Endodermal cell (in vitro differentiated cells): ENCODE results near the gene OST4. TPM values are rescaled to one million over a fixed set of nuclear protein-coding genes. Genes with fewer than 3 reads are reported as not detected.

ENCODE experiments used
- DNase-seq: peaks from one replicate; pipeline ENCODE4 v3.0.0-alpha.2; 2017
- H3K27ac ChIP-seq: 2 replicates; pipeline ENCODE4 v1.5.1; 2013; ENCODE audit warnings: mild to moderate bottlenecking, low read depth, low read length, moderate library complexity
- H3K27me3 ChIP-seq: 2 replicates; pipeline ENCODE4 v1.6.1; 2013; ENCODE audit warnings: mild to moderate bottlenecking, low read length, moderate library complexity; ENCODE audit not compliant: insufficient read depth, control insufficient read depth, poor library complexity, severe bottlenecking
- H3K36me3 ChIP-seq: 2 replicates; pipeline ENCODE4 v1.7.0; 2013; ENCODE audit warnings: mild to moderate bottlenecking, low read length, moderate library complexity; ENCODE audit not compliant: control insufficient read depth, insufficient read depth
- H3K4me1 ChIP-seq: one replicate; pipeline ENCODE4 v1.7.0; 2013; ENCODE audit warnings: low read length; ENCODE audit not compliant: control insufficient read depth, insufficient read depth
- H3K4me3 ChIP-seq: 2 replicates; pipeline ENCODE4 v1.5.1; 2013; ENCODE audit warnings: mild to moderate bottlenecking, low read length, moderate library complexity
- H3K9ac ChIP-seq: 2 replicates; pipeline ENCODE4 v1.6.1; 2013; ENCODE audit warnings: mild to moderate bottlenecking, low read length, moderate library complexity; ENCODE audit not compliant: poor library complexity, severe bottlenecking; ENCODE audit errors: extremely low read depth
- H3K9me3 ChIP-seq: 2 replicates; pipeline ENCODE4 v1.6.1; 2013; ENCODE audit warnings: mild to moderate bottlenecking, low read length, moderate library complexity; ENCODE audit not compliant: control insufficient read depth
- H3K27ac Mint-ChIP-seq: 2 replicates; pipeline ENCODE4 v1.8.0; 2020; ENCODE audit warnings: mixed read lengths
- H3K27me3 Mint-ChIP-seq: 2 replicates; pipeline ENCODE4 v1.8.0; 2021; ENCODE audit warnings: mild to moderate bottlenecking, mixed read lengths; ENCODE audit not compliant: insufficient read depth
- H3K36me3 Mint-ChIP-seq: 2 replicates; pipeline ENCODE4 v1.8.0; 2020; ENCODE audit warnings: low read depth, mixed read lengths
- H3K4me1 Mint-ChIP-seq: 2 replicates; pipeline ENCODE4 v1.8.0; 2020; ENCODE audit warnings: mixed read lengths
- H3K4me3 Mint-ChIP-seq: 2 replicates; pipeline ENCODE4 v1.8.0; 2020; ENCODE audit warnings: mild to moderate bottlenecking, moderate library complexity, mixed read lengths
- H3K9me3 Mint-ChIP-seq: 2 replicates; pipeline ENCODE4 v1.8.0; 2020; ENCODE audit warnings: mild to moderate bottlenecking, mixed read lengths
- WGBS, 2 experiments: methylation state at CpG; one replicate each; pipeline versions ENCODE4 v1.1.5 to v1.1.7; 2013; ENCODE audit warnings: missing lambda C conversion rate in 2 of 2, mixed read lengths in 1 of 2; ENCODE audit not compliant: insufficient coverage in 1 of 2, insufficient read length in 1 of 2; 5-methylcytosine and 5-hydroxymethylcytosine counted together
- total RNA-seq, 2 donors: library from RNA; stranded (reverse); fragmentation: NEBNext Ultra II Directional in 1 of 2; extraction: Animal tissue kit (Norgen Biotek cat#: 25700) in 1 of 2; gene quantifications; 2 replicates in 1 of 2; 3 replicates in 1 of 2; pipeline ENCODE4 v1.2.1, GENCODE V29; 2021
- TF ChIP-seq, protein P1 (sequence below): fragments of 200-600 bp; sonication (generic); conservative IDR thresholded peaks from 2 replicates; pipeline ENCODE4 v1.5.0; 2021; ENCODE audit warnings: antibody characterized with exemption, mild to moderate bottlenecking

Gene OST4
- total RNA-seq, 2 donors from 2014 or later = 290 to 311 TPM

DNA sequence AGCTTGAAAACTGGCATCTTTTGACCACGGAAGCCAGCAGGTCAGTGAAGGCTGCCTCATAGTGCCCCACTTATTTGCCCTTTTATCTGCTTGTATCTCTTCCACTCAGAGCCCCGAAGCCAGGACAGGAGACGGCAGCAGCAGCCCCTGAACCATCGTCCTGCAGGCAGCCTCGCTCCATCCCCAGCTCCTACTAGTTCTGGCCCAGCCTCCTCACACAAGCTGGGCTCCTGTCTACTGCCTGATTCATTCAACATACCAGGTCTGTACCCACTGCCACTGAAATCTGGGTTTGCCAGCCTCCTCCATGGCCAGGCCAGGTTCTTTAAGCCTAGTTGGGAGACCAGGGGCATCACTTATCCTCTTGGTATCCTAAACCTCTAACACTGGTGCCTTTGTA is 4.1 kb downstream of the OST4 start:
- DNase-seq = no peak
- peaks cover 4% of the 10 kb centered on the region for H3K4me1 ChIP-seq
- WGBS, 2 experiments = 96 to 98% methylated on average over 5 of the region's 5 CpGs
- no peak overlapping the region for H3K4me3 Mint-ChIP-seq
- H3K4me1 Mint-ChIP-seq = peaks cover 12% of the 10 kb centered on the region
- no peak overlapping the region for H3K27ac Mint-ChIP-seq
- no peaks in the 10 kb centered on the region for H3K27me3 Mint-ChIP-seq
- H3K9me3 ChIP-seq = no peaks in the 10 kb centered on the region
- peaks cover 56% of the 10 kb centered on the region for H3K36me3 ChIP-seq
- no peak overlapping the region for H3K4me3 ChIP-seq
- H3K27me3 ChIP-seq = no peaks in the 10 kb centered on the region
- peaks cover 65% of the 10 kb centered on the region for H3K36me3 Mint-ChIP-seq
- no peak overlapping the region for H3K27ac ChIP-seq
- H3K9me3 Mint-ChIP-seq = no peaks in the 10 kb centered on the region
- no peak overlapping the region for H3K9ac ChIP-seq
- TF ChIP-seq, protein P1, sequence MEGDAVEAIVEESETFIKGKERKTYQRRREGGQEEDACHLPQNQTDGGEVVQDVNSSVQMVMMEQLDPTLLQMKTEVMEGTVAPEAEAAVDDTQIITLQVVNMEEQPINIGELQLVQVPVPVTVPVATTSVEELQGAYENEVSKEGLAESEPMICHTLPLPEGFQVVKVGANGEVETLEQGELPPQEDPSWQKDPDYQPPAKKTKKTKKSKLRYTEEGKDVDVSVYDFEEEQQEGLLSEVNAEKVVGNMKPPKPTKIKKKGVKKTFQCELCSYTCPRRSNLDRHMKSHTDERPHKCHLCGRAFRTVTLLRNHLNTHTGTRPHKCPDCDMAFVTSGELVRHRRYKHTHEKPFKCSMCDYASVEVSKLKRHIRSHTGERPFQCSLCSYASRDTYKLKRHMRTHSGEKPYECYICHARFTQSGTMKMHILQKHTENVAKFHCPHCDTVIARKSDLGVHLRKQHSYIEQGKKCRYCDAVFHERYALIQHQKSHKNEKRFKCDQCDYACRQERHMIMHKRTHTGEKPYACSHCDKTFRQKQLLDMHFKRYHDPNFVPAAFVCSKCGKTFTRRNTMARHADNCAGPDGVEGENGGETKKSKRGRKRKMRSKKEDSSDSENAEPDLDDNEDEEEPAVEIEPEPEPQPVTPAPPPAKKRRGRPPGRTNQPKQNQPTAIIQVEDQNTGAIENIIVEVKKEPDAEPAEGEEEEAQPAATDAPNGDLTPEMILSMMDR = no peak

DNA sequence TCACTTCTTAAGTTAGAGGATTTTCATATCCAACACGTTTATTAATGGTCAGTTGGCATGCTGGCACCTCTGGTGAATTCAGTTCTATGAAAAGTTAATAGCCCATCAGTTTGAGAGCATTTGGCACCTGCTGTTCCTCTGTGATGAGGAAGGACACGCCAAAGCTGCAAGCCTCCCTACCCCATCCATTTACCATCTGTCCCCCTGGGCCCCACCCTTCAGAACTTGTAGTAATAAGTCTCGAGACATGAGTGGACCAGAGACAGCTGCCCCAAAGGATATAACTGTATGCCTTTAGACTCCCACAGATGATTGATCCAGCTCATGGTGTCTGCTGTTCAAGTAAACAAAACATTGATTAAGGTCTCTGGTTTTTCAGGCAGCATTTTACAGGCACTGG is 6.3 kb downstream of the OST4 start:
- WGBS, 2 experiments = 94 to 97% methylated on average over 3 of the region's 3 CpGs

DNA sequence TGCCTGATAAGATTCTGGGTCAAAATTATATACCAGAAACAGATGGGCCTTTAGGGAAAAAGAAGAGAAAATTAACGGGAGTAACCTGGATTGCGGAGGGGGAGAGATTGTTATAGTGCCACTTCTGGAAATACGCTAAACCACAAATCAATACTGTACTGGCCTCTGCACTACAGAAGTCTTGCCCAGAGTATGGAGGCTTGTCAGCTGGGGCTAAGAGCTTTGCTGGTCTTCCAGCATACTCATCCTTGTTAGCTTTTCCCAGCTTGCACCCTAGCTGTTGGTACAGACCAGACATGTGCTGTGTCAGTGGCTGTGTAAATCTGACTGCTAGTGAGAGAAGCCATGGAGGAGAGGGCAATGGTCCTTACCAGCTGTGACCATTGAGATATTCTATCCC is 11.1 kb downstream of the OST4 start:
- Histone ChIP-seq H3K4me3 (no peak overlapping the region), H3K27me3 (no peaks in the 10 kb centered on the region), H3K9ac (no peak overlapping the region), H3K27ac (no peak overlapping the region), H3K9me3 (no peaks in the 10 kb centered on the region), H3K36me3 (peaks cover 51% of the 10 kb centered on the region), H3K4me1 (peaks cover 4% of the 10 kb centered on the region)
- 96 to 97% methylated on average over 3 of the region's 3 CpGs for WGBS, 2 experiments
- no peak for DNase-seq
- Mint-ChIP-seq H3K9me3 (no peaks in the 10 kb centered on the region), H3K27ac (no peak overlapping the region), H3K36me3 (peaks cover 60% of the 10 kb centered on the region), H3K27me3 (no peaks in the 10 kb centered on the region), H3K4me3 (no peak overlapping the region), H3K4me1 (no peaks in the 10 kb centered on the region)
- TF ChIP-seq, protein P1 = no peak

More for the DNA sequence above, 6.3 kb downstream of the OST4 start:
- Histone ChIP-seq H3K27me3 (no peaks in the 10 kb centered on the region), H3K36me3 (peaks cover 63% of the 10 kb centered on the region), H3K9ac (no peak overlapping the region), H3K9me3 (no peaks in the 10 kb centered on the region), H3K4me3 (no peak overlapping the region), H3K4me1 (peaks cover 2% of the 10 kb centered on the region), H3K27ac (no peak overlapping the region)
- no peaks in the 10 kb centered on the region for H3K4me1 Mint-ChIP-seq
- peaks cover 70% of the 10 kb centered on the region for H3K36me3 Mint-ChIP-seq
- no peaks in the 10 kb centered on the region for H3K27me3 Mint-ChIP-seq
- no peaks in the 10 kb centered on the region for H3K9me3 Mint-ChIP-seq
- no peak overlapping the region for H3K4me3 Mint-ChIP-seq
- no peak for DNase-seq
- TF ChIP-seq, protein P1 = no peak
- no peak overlapping the region for H3K27ac Mint-ChIP-seq
